Measurements from ENCODE around the gene MYO15B.

DNA sequence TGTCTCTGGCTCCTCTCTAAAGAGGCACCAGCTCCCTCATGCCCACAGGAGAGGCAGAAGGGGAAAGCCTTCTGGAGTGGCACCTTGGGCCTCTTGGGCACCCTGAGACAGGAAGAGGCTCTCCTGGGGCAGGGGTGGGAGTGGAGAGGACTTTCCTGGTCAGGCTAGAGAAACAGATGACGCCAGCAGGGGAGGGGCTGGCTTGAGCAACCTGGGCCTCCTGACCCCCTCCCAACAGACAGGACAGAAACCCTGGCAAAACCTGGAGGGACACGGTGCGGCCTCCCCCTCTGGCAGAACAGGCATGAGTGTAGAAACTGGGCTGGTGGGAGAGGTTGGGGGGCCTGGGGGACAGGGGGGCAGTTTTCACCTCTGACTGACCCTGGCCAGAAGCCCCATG is 51.7 kb downstream of the MYO15B start:
- no peak for TF ChIP-seq POLR2A (IDR thresholded peaks at IDR 0.05)
- TF ChIP-seq, protein P1, sequence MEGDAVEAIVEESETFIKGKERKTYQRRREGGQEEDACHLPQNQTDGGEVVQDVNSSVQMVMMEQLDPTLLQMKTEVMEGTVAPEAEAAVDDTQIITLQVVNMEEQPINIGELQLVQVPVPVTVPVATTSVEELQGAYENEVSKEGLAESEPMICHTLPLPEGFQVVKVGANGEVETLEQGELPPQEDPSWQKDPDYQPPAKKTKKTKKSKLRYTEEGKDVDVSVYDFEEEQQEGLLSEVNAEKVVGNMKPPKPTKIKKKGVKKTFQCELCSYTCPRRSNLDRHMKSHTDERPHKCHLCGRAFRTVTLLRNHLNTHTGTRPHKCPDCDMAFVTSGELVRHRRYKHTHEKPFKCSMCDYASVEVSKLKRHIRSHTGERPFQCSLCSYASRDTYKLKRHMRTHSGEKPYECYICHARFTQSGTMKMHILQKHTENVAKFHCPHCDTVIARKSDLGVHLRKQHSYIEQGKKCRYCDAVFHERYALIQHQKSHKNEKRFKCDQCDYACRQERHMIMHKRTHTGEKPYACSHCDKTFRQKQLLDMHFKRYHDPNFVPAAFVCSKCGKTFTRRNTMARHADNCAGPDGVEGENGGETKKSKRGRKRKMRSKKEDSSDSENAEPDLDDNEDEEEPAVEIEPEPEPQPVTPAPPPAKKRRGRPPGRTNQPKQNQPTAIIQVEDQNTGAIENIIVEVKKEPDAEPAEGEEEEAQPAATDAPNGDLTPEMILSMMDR (IDR thresholded peaks at IDR 0.05 in 4 of 5, conservative IDR thresholded peaks at IDR 0.05 in 1 of 5): no peak
